H7 (cell line): ENCODE measurements around the gene PSMB2. TPM values are rescaled to one million over a fixed set of nuclear protein-coding genes. Genes with fewer than 3 reads are reported as not detected.
A peak's percentile ranks its signal among the peaks of the same experiment; 100 is the strongest.

Source experiments
- DNase-seq: peaks from one replicate; pipeline ENCODE4 v3.0.0; 2012
- H3K27me3 ChIP-seq: 2 replicates; pipeline ENCODE4 v1.6.0; 2011; ENCODE audit warnings: mild to moderate bottlenecking, low read length; ENCODE audit not compliant: control insufficient read depth, insufficient read depth
- H3K36me3 ChIP-seq: replicated peaks from 2 replicates; pipeline ENCODE4 v1.5.1; 2011; ENCODE audit warnings: low read length; ENCODE audit not compliant: control insufficient read depth, insufficient read depth
- H3K4me3 ChIP-seq: 2 replicates; pipeline ENCODE4 v1.5.1; 2011; ENCODE audit warnings: low read depth, mild to moderate bottlenecking, control low read depth, low read length, moderate library complexity; ENCODE audit not compliant: insufficient read depth
- total RNA-seq: library from RNA; depleted of rRNA; stranded (reverse); fragments of >200 nt; shearing (Covaris generic); gene quantifications from 2 replicates; pipeline ENCODE4 v1.2.3, GENCODE V29; 2014

PSMB2 gene
- total RNA-seq, 1 experiment from 2014 or later = 50.6 TPM

- DNase-seq = peak; percentile 48
- H3K4me3 ChIP-seq = no peak overlapping the region
- peaks cover 2% of the 10 kb centered on the region for H3K36me3 ChIP-seq
- no peaks in the 10 kb centered on the region for H3K27me3 ChIP-seq
Observed at GRCh38 chr1:35622510-35623178, 18.7 kb downstream of the PSMB2 start.

- DNase-seq = no peak
- H3K4me3 ChIP-seq = no peak overlapping the region
- H3K27me3 ChIP-seq = no peaks in the 10 kb centered on the region
- peaks cover 2% of the 10 kb centered on the region for H3K36me3 ChIP-seq
Observed at GRCh38 chr1:35619237-35620121, 21.8 kb downstream of the PSMB2 start.

- Histone ChIP-seq H3K27me3 (no peaks in the 10 kb centered on the region), H3K4me3 (no peak overlapping the region), H3K36me3 (peaks cover 1% of the 10 kb centered on the region; the same call in 1 of the 2 replicates)
- no peak for DNase-seq
Observed at GRCh38 chr1:35615440-35615839, 25.9 kb downstream of the PSMB2 start.

- Histone ChIP-seq H3K27me3 (no peaks in the 10 kb centered on the region), H3K4me3 (no peak overlapping the region), H3K36me3 (peaks cover 7% of the 10 kb centered on the region)
- no peak for DNase-seq
Observed at GRCh38 chr1:35611655-35612054, 29.7 kb downstream of the PSMB2 start.

GRCh38 chr1:35605867-35606182 lies 35.5 kb downstream of the PSMB2 start:
- H3K36me3 ChIP-seq = peaks cover 21% of the 10 kb centered on the region
- DNase-seq = no peak
- no peak overlapping the region for H3K4me3 ChIP-seq
- no peaks in the 10 kb centered on the region for H3K27me3 ChIP-seq

GRCh38 chr1:35605071-35605866 lies 36.1 kb downstream of the PSMB2 start:
- H3K4me3 ChIP-seq = no peak overlapping the region
- H3K36me3 ChIP-seq = peaks cover 23% of the 10 kb centered on the region
- no peaks in the 10 kb centered on the region for H3K27me3 ChIP-seq
- DNase-seq = no peak

GRCh38 chr1:35603941-35604340 lies 37.4 kb downstream of the PSMB2 start:
- no peak overlapping the region for H3K4me3 ChIP-seq
- no peak for DNase-seq
- H3K27me3 ChIP-seq = no peaks in the 10 kb centered on the region
- H3K36me3 ChIP-seq = peaks cover 19% of the 10 kb centered on the region

GRCh38 chr1:35603468-35603867 lies 37.9 kb downstream of the PSMB2 start:
- Histone ChIP-seq H3K27me3 (no peaks in the 10 kb centered on the region), H3K36me3 (peaks cover 19% of the 10 kb centered on the region), H3K4me3 (no peak overlapping the region)
- DNase-seq = no peak

GRCh38 chr1:35600593-35600992 lies 40.7 kb downstream of the PSMB2 start:
- Histone ChIP-seq H3K4me3 (no peak overlapping the region), H3K27me3 (no peaks in the 10 kb centered on the region)
- no peak for DNase-seq

GRCh38 chr1:35599411-35599810 lies 41.9 kb downstream of the PSMB2 start:
- Histone ChIP-seq H3K4me3 (no peak overlapping the region), H3K27me3 (no peaks in the 10 kb centered on the region), H3K36me3 (peaks cover 12% of the 10 kb centered on the region)
- DNase-seq = no peak

More at GRCh38 chr1:35600593-35600992, 40.7 kb downstream of the PSMB2 start:
- H3K36me3 ChIP-seq = peaks cover 19% of the 10 kb centered on the region

- no peaks in the 10 kb centered on the region for H3K27me3 ChIP-seq
Observed at GRCh38 chr1:35598895-35599294, 42.4 kb downstream of the PSMB2 start.

GRCh38 chr1:35597870-35598269 lies 43.5 kb downstream of the PSMB2 start:
- Histone ChIP-seq H3K27me3 (no peaks in the 10 kb centered on the region), H3K4me3 (no peak overlapping the region), H3K36me3 (peaks cover 4% of the 10 kb centered on the region; the same call in 1 of the 2 replicates)
- no peak for DNase-seq

More at GRCh38 chr1:35598895-35599294, 42.4 kb downstream of the PSMB2 start:
- H3K36me3 ChIP-seq = peaks cover 10% of the 10 kb centered on the region
- DNase-seq = no peak
- no peak overlapping the region for H3K4me3 ChIP-seq

- H3K27me3 ChIP-seq = no peaks in the 10 kb centered on the region
- DNase-seq = no peak
- peaks cover 4% of the 10 kb centered on the region; the same call in 1 of the 2 replicates for H3K36me3 ChIP-seq
- H3K4me3 ChIP-seq = no peak overlapping the region
Observed at GRCh38 chr1:35595684-35596083, 45.6 kb downstream of the PSMB2 start.

GRCh38 chr1:35594005-35594760 lies 47.1 kb downstream of the PSMB2 start:
- H3K36me3 ChIP-seq = peaks cover 2% of the 10 kb centered on the region; the same call in 1 of the 2 replicates
- H3K4me3 ChIP-seq = no peak overlapping the region
- no peaks in the 10 kb centered on the region for H3K27me3 ChIP-seq
- no peak for DNase-seq
